ENCODE measurements around the gene ROPN1B.
"Not testable (repeated sequence)": the region's sequence is repeated elsewhere in the genome, so short reads cannot be mapped to it uniquely, and the experiment has no call there.

Gene ROPN1B

GRCh38 chr3:125968701-125969592 is at the start of gene ROPN1B:
TSS of gene ROPN1B (plus strand) at chr3:125969178. CDS start at chr3:125972055, 2,877 bp downstream.
- H3F3A ChIP-seq (ENCODE audit: insufficient read depth); H3K79me2 ChIP-seq (ENCODE audit: insufficient read depth, low read length); H3K27me3 ChIP-seq (ENCODE audit: low read length); H3K4me2 ChIP-seq (ENCODE audit: low read depth, low read length, poor library complexity, severe bottlenecking); H3K27ac ChIP-seq (ENCODE audit: low read depth, low read length); H3K9me2 ChIP-seq (replicated peaks; ENCODE audit: insufficient read depth, low read length); H3K4me3 ChIP-seq (ENCODE audit: insufficient read depth, low read length, poor library complexity, severe bottlenecking); H3K36me3 ChIP-seq (ENCODE audit: low read length); H3K9me3 ChIP-seq (ENCODE audit: insufficient read depth, low read length); H3K9ac ChIP-seq (ENCODE audit: low read length); H2AFZ ChIP-seq (ENCODE audit: low read depth, low read length, severe bottlenecking); H4K20me1 ChIP-seq (ENCODE audit: low read depth, low read length): not testable (repeated sequence)

GRCh38 chr3:125920191-125920590 is 48.8 kb upstream of the ROPN1B start:
- not testable (repeated sequence) for H2AFZ ChIP-seq (ENCODE audit: low read depth, low read length, severe bottlenecking); H3K9ac ChIP-seq (ENCODE audit: low read length); H3K79me2 ChIP-seq (ENCODE audit: insufficient read depth, low read length); H3F3A ChIP-seq (ENCODE audit: insufficient read depth); H3K9me2 ChIP-seq (replicated peaks; ENCODE audit: insufficient read depth, low read length); H3K36me3 ChIP-seq (ENCODE audit: low read length); H3K4me2 ChIP-seq (ENCODE audit: low read depth, low read length, poor library complexity, severe bottlenecking); H3K27me3 ChIP-seq (ENCODE audit: low read length); H3K9me3 ChIP-seq (ENCODE audit: insufficient read depth, low read length); H4K20me1 ChIP-seq (ENCODE audit: low read depth, low read length); H3K4me3 ChIP-seq (ENCODE audit: insufficient read depth, low read length, poor library complexity, severe bottlenecking); H3K27ac ChIP-seq (ENCODE audit: low read depth, low read length)

GRCh38 chr3:125920751-125921279 is 48.2 kb upstream of the ROPN1B start:
- H3K9me2 ChIP-seq (replicated peaks; ENCODE audit: insufficient read depth, low read length); H3K27ac ChIP-seq (ENCODE audit: low read depth, low read length); H3K36me3 ChIP-seq (ENCODE audit: low read length); H2AFZ ChIP-seq (ENCODE audit: low read depth, low read length, severe bottlenecking); H3K27me3 ChIP-seq (ENCODE audit: low read length); H3K9me3 ChIP-seq (ENCODE audit: insufficient read depth, low read length); H3K79me2 ChIP-seq (ENCODE audit: insufficient read depth, low read length); H3K4me3 ChIP-seq (ENCODE audit: insufficient read depth, low read length, poor library complexity, severe bottlenecking); H3F3A ChIP-seq (ENCODE audit: insufficient read depth); H3K9ac ChIP-seq (ENCODE audit: low read length); H3K4me2 ChIP-seq (ENCODE audit: low read depth, low read length, poor library complexity, severe bottlenecking); H4K20me1 ChIP-seq (ENCODE audit: low read depth, low read length): not testable (repeated sequence)

- not testable (repeated sequence) for H3K36me3 ChIP-seq (ENCODE audit: low read length); H3K9ac ChIP-seq (ENCODE audit: low read length); H3K4me3 ChIP-seq (ENCODE audit: insufficient read depth, low read length, poor library complexity, severe bottlenecking); H3K27ac ChIP-seq (ENCODE audit: low read depth, low read length); H2AFZ ChIP-seq (ENCODE audit: low read depth, low read length, severe bottlenecking); H3F3A ChIP-seq (ENCODE audit: insufficient read depth); H3K27me3 ChIP-seq (ENCODE audit: low read length); H3K4me2 ChIP-seq (ENCODE audit: low read depth, low read length, poor library complexity, severe bottlenecking); H4K20me1 ChIP-seq (ENCODE audit: low read depth, low read length); H3K79me2 ChIP-seq (ENCODE audit: insufficient read depth, low read length); H3K9me3 ChIP-seq (ENCODE audit: insufficient read depth, low read length); H3K9me2 ChIP-seq (replicated peaks; ENCODE audit: insufficient read depth, low read length)
- peak; percentile 43 for TF ChIP-seq CTCF (IDR thresholded peaks at IDR 0.05; ENCODE audit: insufficient read depth, low read length, poor library complexity, severe bottlenecking)
These were observed 47.3 kb upstream of the ROPN1B start for GRCh38 chr3:125921712-125922111.

- H3K4me2 ChIP-seq (ENCODE audit: low read depth, low read length, poor library complexity, severe bottlenecking); H3K4me3 ChIP-seq (ENCODE audit: insufficient read depth, low read length, poor library complexity, severe bottlenecking); H3K27ac ChIP-seq (ENCODE audit: low read depth, low read length); H3K9me3 ChIP-seq (ENCODE audit: insufficient read depth, low read length); H4K20me1 ChIP-seq (ENCODE audit: low read depth, low read length); H2AFZ ChIP-seq (ENCODE audit: low read depth, low read length, severe bottlenecking); H3K9me2 ChIP-seq (replicated peaks; ENCODE audit: insufficient read depth, low read length); H3K36me3 ChIP-seq (ENCODE audit: low read length); H3F3A ChIP-seq (ENCODE audit: insufficient read depth); H3K9ac ChIP-seq (ENCODE audit: low read length); H3K79me2 ChIP-seq (ENCODE audit: insufficient read depth, low read length); H3K27me3 ChIP-seq (ENCODE audit: low read length): not testable (repeated sequence)
These were observed 45.5 kb upstream of the ROPN1B start for GRCh38 chr3:125923324-125924115.

- H3K27ac ChIP-seq (ENCODE audit: low read depth, low read length), result not testable (repeated sequence)
These were observed 44.7 kb upstream of the ROPN1B start for GRCh38 chr3:125924276-125924675.

GRCh38 chr3:125925727-125926126 is 43.3 kb upstream of the ROPN1B start:
- H3K9me3 ChIP-seq (ENCODE audit: insufficient read depth, low read length); H3K36me3 ChIP-seq (ENCODE audit: low read length); H3K4me3 ChIP-seq (ENCODE audit: insufficient read depth, low read length, poor library complexity, severe bottlenecking); H3K9me2 ChIP-seq (replicated peaks; ENCODE audit: insufficient read depth, low read length); H4K20me1 ChIP-seq (ENCODE audit: low read depth, low read length); H3K79me2 ChIP-seq (ENCODE audit: insufficient read depth, low read length); H3K4me2 ChIP-seq (ENCODE audit: low read depth, low read length, poor library complexity, severe bottlenecking); H3K9ac ChIP-seq (ENCODE audit: low read length); H3F3A ChIP-seq (ENCODE audit: insufficient read depth); H2AFZ ChIP-seq (ENCODE audit: low read depth, low read length, severe bottlenecking); H3K27me3 ChIP-seq (ENCODE audit: low read length); H3K27ac ChIP-seq (ENCODE audit: low read depth, low read length): not testable (repeated sequence)

More at GRCh38 chr3:125924276-125924675, 44.7 kb upstream of the ROPN1B start:
- H3K27me3 ChIP-seq (ENCODE audit: low read length); H2AFZ ChIP-seq (ENCODE audit: low read depth, low read length, severe bottlenecking); H3K9ac ChIP-seq (ENCODE audit: low read length); H3K9me2 ChIP-seq (replicated peaks; ENCODE audit: insufficient read depth, low read length); H3K36me3 ChIP-seq (ENCODE audit: low read length); H3K4me2 ChIP-seq (ENCODE audit: low read depth, low read length, poor library complexity, severe bottlenecking); H3F3A ChIP-seq (ENCODE audit: insufficient read depth); H3K79me2 ChIP-seq (ENCODE audit: insufficient read depth, low read length); H3K4me3 ChIP-seq (ENCODE audit: insufficient read depth, low read length, poor library complexity, severe bottlenecking); H3K9me3 ChIP-seq (ENCODE audit: insufficient read depth, low read length); H4K20me1 ChIP-seq (ENCODE audit: low read depth, low read length): not testable (repeated sequence)
